SK-N-SH (cell line): ENCODE results near the gene BTBD6. TPM values are rescaled to one million over a fixed set of nuclear protein-coding genes. Genes with fewer than 3 reads are reported as not detected.
"Not testable (repeated sequence)": the region's sequence is repeated elsewhere in the genome, so short reads cannot be mapped to it uniquely, and the experiment has no call there.

ENCODE experiments used
- CTCF ChIA-PET: fragments of 300-600, 350-600 bp; formaldehyde crosslinking; extraction: SDS; loops from one replicate; lab custom pipeline; 2021; lab: Yijun Ruan, JAX
- POLR2A ChIA-PET: fragments of 350-600 bp; sonication (Branson Sonifier 250); formaldehyde crosslinking; extraction: SDS; loops from one replicate; lab custom pipeline; 2020; ENCODE audit warnings: antibody characterized with exemption, inconsistent platforms; lab: Yijun Ruan, JAX
- DNase-seq: peaks from one replicate; pipeline ENCODE4 v3.0.0; 2012
- H2AFZ ChIP-seq: fragments of 200-600 bp; sonication (generic); 2 replicates; pipeline ENCODE4 v1.8.1; 2016; ENCODE audit warnings: antibody characterized with exemption, mild to moderate bottlenecking, low read depth
- H3F3A ChIP-seq: fragments of 200-600 bp; sonication (generic); replicated peaks from 2 replicates; pipeline ENCODE3; 2016; ENCODE audit warnings: antibody characterized with exemption, mild to moderate bottlenecking; ENCODE audit not compliant: insufficient read depth
- H3K27ac ChIP-seq, 2 experiments: fragments of 200-500 bp in 1 of 2; fragments of 200-600 bp in 1 of 2; sonication (Bioruptor generic) in 1 of 2; sonication (generic), shearing (Covaris generic) in 1 of 2; 2 replicates each; pipeline versions ENCODE4 v1.5.1 to v1.6.1; 2014 to 2016; ENCODE audit warnings: low read depth in 2 of 2, inconsistent platforms in 1 of 2, low read length in 1 of 2, mild to moderate bottlenecking in 1 of 2, mixed read lengths in 1 of 2
- H3K27me3 ChIP-seq: fragments of 200-600 bp; sonication (generic), shearing (Covaris generic); 2 replicates; pipeline ENCODE4 v1.6.1; 2016; ENCODE audit warnings: mixed run types; ENCODE audit not compliant: insufficient read depth
- H3K36me3 ChIP-seq, 2 experiments: fragments of 200-500 bp in 1 of 2; fragments of 200-600 bp in 1 of 2; sonication (Bioruptor generic) in 1 of 2; sonication (generic) in 1 of 2; replicated peaks in 1 of 2; 2 replicates each; pipeline versions ENCODE3 to v1.5.1; 2014 to 2016; ENCODE audit warnings: low read length in 1 of 2, mild to moderate bottlenecking in 1 of 2; ENCODE audit not compliant: insufficient read depth in 2 of 2, control insufficient read depth in 1 of 2
- H3K4me1 ChIP-seq, 2 experiments: fragments of 200-500 bp in 1 of 2; fragments of 200-600 bp in 1 of 2; sonication (Bioruptor generic) in 1 of 2; sonication (generic), shearing (Covaris generic) in 1 of 2; 2 replicates each; pipeline versions ENCODE4 v1.5.1 to v1.6.1; 2014 to 2016; ENCODE audit warnings: low read depth in 1 of 2, low read length in 1 of 2, mixed run types in 1 of 2; ENCODE audit not compliant: insufficient read depth in 2 of 2, control insufficient read depth in 1 of 2
- H3K4me2 ChIP-seq: fragments of 200-600 bp; sonication (generic), shearing (Covaris generic); 2 replicates; pipeline ENCODE4 v1.6.1; 2017; ENCODE audit warnings: mixed run types
- H3K4me3 ChIP-seq, 2 experiments: fragments of 200-500 bp in 1 of 2; fragments of 200-600 bp in 1 of 2; sonication (Bioruptor generic) in 1 of 2; sonication (generic), shearing (Covaris generic) in 1 of 2; 2 replicates each; pipeline versions ENCODE4 v1.5.1 to v1.8.1; 2014 to 2016; ENCODE audit warnings: low read depth in 2 of 2, inconsistent platforms in 1 of 2, low read length in 1 of 2, mild to moderate bottlenecking in 1 of 2, mixed read lengths in 1 of 2, moderate library complexity in 1 of 2
- H3K79me2 ChIP-seq: fragments of 200-600 bp; sonication (generic); 2 replicates; pipeline ENCODE4 v1.8.1; 2017; ENCODE audit warnings: mild to moderate bottlenecking; ENCODE audit not compliant: insufficient read depth
- H3K9ac ChIP-seq: fragments of 200-600 bp; sonication (generic); 2 replicates; pipeline ENCODE4 v1.6.1; 2017; ENCODE audit warnings: mixed run types
- H3K9me2 ChIP-seq: fragments of 200-600 bp; sonication (generic); 2 replicates; pipeline ENCODE4 v1.6.1; 2017; ENCODE audit warnings: mixed run types
- H3K9me3 ChIP-seq: fragments of 200-600 bp; sonication (generic); 2 replicates; pipeline ENCODE4 v1.6.1; 2017; ENCODE audit warnings: mixed run types, mild to moderate bottlenecking, moderate library complexity
- H4K20me1 ChIP-seq: fragments of 200-600 bp; sonication (generic); 2 replicates; pipeline ENCODE4 v1.6.1; 2017; ENCODE audit warnings: mild to moderate bottlenecking, mixed run types; ENCODE audit not compliant: insufficient read depth
- CHD2 ChIP-seq: fragments of 150-350 bp; IDR thresholded peaks from 2 replicates; pipeline ENCODE4 v1.6.1; 2018; ENCODE audit warnings: low read length; ENCODE audit not compliant: partially characterized antibody
- FOSL2 ChIP-seq: IDR thresholded peaks from 2 replicates; pipeline ENCODE4 v1.4.0; 2012; ENCODE audit warnings: low read depth, mild to moderate bottlenecking, moderate library complexity, borderline replicate concordance
- GATA2 ChIP-seq: sonication (generic); formaldehyde crosslinking; IDR thresholded peaks from 2 replicates; pipeline ENCODE4 v1.5.0; 2020; ENCODE audit warnings: mild to moderate bottlenecking, missing genetic modification reagents
- MEF2A ChIP-seq: IDR thresholded peaks from 2 replicates; pipeline ENCODE4 v1.4.0; 2012; ENCODE audit warnings: low read depth, borderline replicate concordance
- NFIC ChIP-seq: IDR thresholded peaks from 2 replicates; pipeline ENCODE4 v1.4.0; 2012; ENCODE audit warnings: borderline replicate concordance
- RAD21 ChIP-seq: IDR thresholded peaks from 2 replicates; pipeline ENCODE4 v1.6.1; 2012; ENCODE audit warnings: mild to moderate bottlenecking, low read length
- REST ChIP-seq: IDR thresholded peaks from 2 replicates; pipeline ENCODE4 v1.6.1; 2012; ENCODE audit warnings: mild to moderate bottlenecking, low read depth, low read length, moderate library complexity
- USF1 ChIP-seq: IDR thresholded peaks from 2 replicates; pipeline ENCODE4 v1.4.0; 2012; ENCODE audit warnings: low read depth, borderline replicate concordance
- WGBS: methylation state at CpG from one replicate; pipeline ENCODE4 v1.1.6; 2017; ENCODE audit warnings: low lambda C conversion rate; 5-methylcytosine and 5-hydroxymethylcytosine counted together
- polyA plus RNA-seq, 3 experiments: library from polyadenylated mRNA; depleted of rRNA; stranded (reverse); fragments of >200 nt; gene quantifications; 2 replicates each; pipeline ENCODE4 v1.2.3, GENCODE V29; 2012
- TF ChIP-seq, protein P1 (sequence below): IDR thresholded peaks from 2 replicates; pipeline ENCODE4; 2012
- TF ChIP-seq, protein P2 (sequence below): fragments of 200-600 bp; sonication (generic); IDR thresholded peaks from 2 replicates; pipeline ENCODE4 v1.6.1; 2017; ENCODE audit warnings: antibody characterized with exemption, mild to moderate bottlenecking, moderate library complexity

The BTBD6 gene
- polyA plus RNA-seq, 1 of the 3 experiments (the other 2 are of a cell fraction), result 20.9 TPM

- H3K27me3 ChIP-seq, result no peaks in the 10 kb centered on the region
- peaks cover 29% of the 10 kb centered on the region; the same call in 1 of the 2 replicates for H3K79me2 ChIP-seq
- no peak for DNase-seq
- no peaks in the 10 kb centered on the region for H3K9me2 ChIP-seq
- no peak overlapping the region for H3K4me2 ChIP-seq
- H3K9ac ChIP-seq, result no peak overlapping the region
- TF ChIP-seq NFIC, result no peak
- no peaks in the 10 kb centered on the region for H3K9me3 ChIP-seq
- 78% methylated on average over 8 of the region's 16 CpGs for WGBS
- ChIA-PET POLR2A (interaction anchor here (0.7 kb wide), 1 partner anchor 1394 kb away, joined by 3 read pairs; no protein-coding TSS in a partner anchor), CTCF (interaction anchor here (0.7 to 1.2 kb wide), 5 partner anchors 16 to 74 kb away, joined by 3 to 5 read pairs (median 3); no protein-coding TSS in a partner anchor)
- no peak overlapping the region for H3K4me3 ChIP-seq
- no peaks in the 10 kb centered on the region for H3K36me3 ChIP-seq
- H3K27ac ChIP-seq, result no peak overlapping the region; a peak in 1 of 4 replicates
- peaks cover 0 to 23% of the 10 kb centered on the region in 2 experiments; a peak in 1 of 4 replicates for H3K4me1 ChIP-seq
- peaks cover 28% of the 10 kb centered on the region for H4K20me1 ChIP-seq
- H2AFZ ChIP-seq, result no peak overlapping the region
- H3F3A ChIP-seq, result no peaks in the 10 kb centered on the region
Measured at GRCh38 chr14:105275267-105275946, 27.1 kb downstream of the BTBD6 start.

- WGBS, result 87% methylated on average over 3 of the region's 4 CpGs
Measured at GRCh38 chr14:105277448-105277847, 29.1 kb downstream of the BTBD6 start.

DNA sequence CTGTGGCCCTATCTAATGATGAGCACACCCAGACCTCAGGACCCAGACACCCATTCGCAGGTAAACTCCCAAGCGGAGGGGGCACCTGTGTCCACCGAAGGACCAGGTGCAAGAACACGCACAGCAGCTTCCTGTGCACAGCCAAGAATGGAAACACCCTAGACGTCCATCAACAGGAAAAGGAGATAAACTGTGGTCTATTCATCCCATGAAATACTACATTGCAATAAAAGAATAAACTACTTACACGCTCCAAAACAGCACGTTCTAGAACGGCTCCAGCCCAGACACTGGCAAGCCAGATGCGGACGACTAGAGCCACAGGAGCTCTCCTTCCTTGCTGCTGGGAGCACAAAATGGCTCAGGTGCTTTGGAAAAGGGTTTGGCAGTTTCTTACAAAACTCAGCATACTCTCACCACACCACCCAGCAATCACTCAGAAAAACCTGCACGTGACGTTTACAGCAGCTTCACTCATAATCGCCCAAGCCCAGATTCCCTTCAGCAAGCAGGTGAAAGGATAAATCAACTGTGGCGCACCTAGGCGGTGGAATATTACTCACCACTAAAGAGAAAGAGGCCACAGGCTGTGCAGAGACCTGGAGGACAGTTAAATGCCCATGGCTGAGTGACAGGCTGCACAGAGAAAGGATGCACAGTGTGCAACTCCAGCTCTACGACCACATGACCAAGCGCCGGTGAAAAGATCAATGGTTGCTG is 31.5 kb downstream of the BTBD6 start:
- Histone ChIP-seq H3K9ac (no peak overlapping the region), H3K27ac (no peak overlapping the region), H3K79me2 (peaks cover 48% of the 10 kb centered on the region; the same call in 1 of the 2 replicates), H3K4me2 (no peak overlapping the region), H3K36me3 (peaks cover 0 to 4% of the 10 kb centered on the region in 2 experiments), H3K27me3 (no peaks in the 10 kb centered on the region), H4K20me1 (peaks cover 45% of the 10 kb centered on the region), H2AFZ (no peak overlapping the region), H3K4me3 (no peak overlapping the region), H3K9me2 (no peaks in the 10 kb centered on the region), H3K4me1 (peaks cover 0 to 8% of the 10 kb centered on the region in 2 experiments; a peak in 1 of 4 replicates), H3K9me3 (no peaks in the 10 kb centered on the region), H3F3A (no peaks in the 10 kb centered on the region)
- DNase-seq, result no peak
- TF ChIP-seq REST (no peak), CHD2 (no peak), FOSL2 (no peak), RAD21 (no peak), MEF2A (no peak), USF1 (no peak), GATA2 (no peak)
- TF ChIP-seq, protein P1, sequence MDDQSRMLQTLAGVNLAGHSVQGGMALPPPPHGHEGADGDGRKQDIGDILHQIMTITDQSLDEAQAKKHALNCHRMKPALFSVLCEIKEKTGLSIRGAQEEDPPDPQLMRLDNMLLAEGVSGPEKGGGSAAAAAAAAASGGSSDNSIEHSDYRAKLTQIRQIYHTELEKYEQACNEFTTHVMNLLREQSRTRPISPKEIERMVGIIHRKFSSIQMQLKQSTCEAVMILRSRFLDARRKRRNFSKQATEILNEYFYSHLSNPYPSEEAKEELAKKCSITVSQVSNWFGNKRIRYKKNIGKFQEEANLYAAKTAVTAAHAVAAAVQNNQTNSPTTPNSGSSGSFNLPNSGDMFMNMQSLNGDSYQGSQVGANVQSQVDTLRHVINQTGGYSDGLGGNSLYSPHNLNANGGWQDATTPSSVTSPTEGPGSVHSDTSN, result no peak
- TF ChIP-seq, protein P2, sequence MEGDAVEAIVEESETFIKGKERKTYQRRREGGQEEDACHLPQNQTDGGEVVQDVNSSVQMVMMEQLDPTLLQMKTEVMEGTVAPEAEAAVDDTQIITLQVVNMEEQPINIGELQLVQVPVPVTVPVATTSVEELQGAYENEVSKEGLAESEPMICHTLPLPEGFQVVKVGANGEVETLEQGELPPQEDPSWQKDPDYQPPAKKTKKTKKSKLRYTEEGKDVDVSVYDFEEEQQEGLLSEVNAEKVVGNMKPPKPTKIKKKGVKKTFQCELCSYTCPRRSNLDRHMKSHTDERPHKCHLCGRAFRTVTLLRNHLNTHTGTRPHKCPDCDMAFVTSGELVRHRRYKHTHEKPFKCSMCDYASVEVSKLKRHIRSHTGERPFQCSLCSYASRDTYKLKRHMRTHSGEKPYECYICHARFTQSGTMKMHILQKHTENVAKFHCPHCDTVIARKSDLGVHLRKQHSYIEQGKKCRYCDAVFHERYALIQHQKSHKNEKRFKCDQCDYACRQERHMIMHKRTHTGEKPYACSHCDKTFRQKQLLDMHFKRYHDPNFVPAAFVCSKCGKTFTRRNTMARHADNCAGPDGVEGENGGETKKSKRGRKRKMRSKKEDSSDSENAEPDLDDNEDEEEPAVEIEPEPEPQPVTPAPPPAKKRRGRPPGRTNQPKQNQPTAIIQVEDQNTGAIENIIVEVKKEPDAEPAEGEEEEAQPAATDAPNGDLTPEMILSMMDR, result no peak
- 96% methylated on average over 17 of the region's 18 CpGs for WGBS
- ChIA-PET POLR2A (no interaction called here), CTCF (interaction anchor here (1.0 to 2.5 kb wide), 2 partner anchors 11 to 76 kb away, joined by 4 to 8 read pairs; no protein-coding TSS in a partner anchor)

More at GRCh38 chr14:105277448-105277847, 29.1 kb downstream of the BTBD6 start:
- H3K4me2 ChIP-seq, H3K4me3 ChIP-seq, H3F3A ChIP-seq, H3K9me2 ChIP-seq, H3K9ac ChIP-seq, H3K27ac ChIP-seq, H3K36me3 ChIP-seq, DNase-seq, H3K27me3 ChIP-seq, POLR2A ChIA-PET, H3K9me3 ChIP-seq, H2AFZ ChIP-seq: not testable (repeated sequence)
- peaks cover 26% of the 10 kb centered on the region; the same call in 1 of the 2 replicates for H3K79me2 ChIP-seq
- CTCF ChIA-PET, result interaction anchor here (1.3 kb wide), 1 partner anchor 74 kb away, joined by 3 read pairs; no protein-coding TSS in a partner anchor
- peaks cover 0 to 12% of the 10 kb centered on the region in 2 experiments; a peak in 1 of 4 replicates for H3K4me1 ChIP-seq
- peaks cover 39% of the 10 kb centered on the region for H4K20me1 ChIP-seq
